ENCODE data around the gene TRIM47. TPM values are rescaled to one million over a fixed set of nuclear protein-coding genes. Genes with fewer than 3 reads are reported as not detected.

The TRIM47 gene
- total and polyA plus RNA-seq, 2 of the 13 experiments (the other 11 are each of a cell fraction or from before 2014, with no cell fraction given): 33.5 to 82.0 TPM

DNA sequence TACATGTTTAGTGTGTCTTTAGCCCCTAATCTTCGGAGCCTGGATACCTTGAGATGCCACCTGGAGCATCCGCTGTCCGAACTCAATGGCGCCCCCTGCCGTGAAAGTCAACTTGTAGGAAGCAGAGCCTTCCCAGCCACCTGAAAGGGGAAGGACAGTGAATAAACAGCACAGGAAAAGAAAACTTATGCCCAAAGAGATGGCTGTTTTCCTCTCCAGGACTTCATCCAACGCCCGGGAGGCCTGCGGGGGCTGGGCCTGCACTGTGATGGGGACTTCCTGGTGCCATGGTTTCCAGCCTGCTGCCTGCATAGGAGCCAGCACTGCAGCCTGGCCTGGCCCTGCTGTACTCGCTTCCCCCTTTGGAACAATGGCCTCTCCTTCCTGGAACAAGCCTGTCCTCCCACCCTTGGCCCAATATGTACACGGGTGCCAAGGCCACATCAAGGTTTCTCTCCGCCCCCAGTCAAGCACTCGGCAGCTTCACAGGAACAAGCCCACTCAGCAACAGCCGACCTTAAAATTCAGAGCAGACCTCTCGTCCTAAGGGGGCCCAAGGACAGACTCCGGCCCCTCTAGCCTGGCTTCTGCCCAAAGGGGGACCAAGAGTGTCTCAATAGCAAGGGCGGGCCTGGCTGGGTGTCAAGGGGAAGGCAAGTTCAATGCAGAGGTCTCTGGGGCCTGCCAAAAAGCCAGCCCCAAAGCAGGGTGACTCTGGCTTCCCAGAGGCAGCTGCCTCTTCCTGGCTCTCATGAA, 29.7 kb downstream of the TRIM47 start (continued):
- TF ChIP-seq U2AF1 (optimal IDR thresholded peaks at IDR 0.05; ENCODE audit: low read depth, low read length) (no peak), TEAD3 (CRISPR knock-in tag; optimal IDR thresholded peaks at IDR 0.05; ENCODE audit: borderline replicate concordance) (peak; percentile 51), KDM2A (CRISPR knock-in tag; IDR thresholded peaks at IDR 0.05; ENCODE audit: borderline replicate concordance, low read depth) (peak; percentile 23; the same call in 1 of the 2 replicates), FOXA1 (IDR thresholded peaks at IDR 0.05) (no peak), FOXA1 (CRISPR knock-in tag; IDR thresholded peaks at IDR 0.05) (peak; percentile 80), ZNF256 (CRISPR knock-in tag; conservative IDR thresholded peaks at IDR 0.05) (no peak), PITX1 (CRISPR knock-in tag; IDR thresholded peaks at IDR 0.05) (0 out of 2 replicates have a peak, but pooled peaks have one; percentile 42), RARA (CRISPR knock-in tag; IDR thresholded peaks at IDR 0.05) (peak; percentile 32; the same call in 1 of the 2 replicates), ZNF83 (CRISPR knock-in tag; IDR thresholded peaks at IDR 0.05; ENCODE audit: borderline replicate concordance) (no peak), ZNF501 (CRISPR knock-in tag; IDR thresholded peaks at IDR 0.05) (peak; percentile 50; the same call in 1 of the 2 replicates), ZNF543 (CRISPR knock-in tag; IDR thresholded peaks at IDR 0.05) (peak; percentile 68; the same call in 1 of the 2 replicates), ZBTB7A (CRISPR knock-in tag; IDR thresholded peaks at IDR 0.05) (peak; percentile 17; the same call in 1 of the 2 replicates), ZNF615 (CRISPR knock-in tag; IDR thresholded peaks at IDR 0.05; ENCODE audit: borderline replicate concordance) (0 out of 2 replicates have a peak, but pooled peaks have one; percentile 57), ZC3H13 (CRISPR knock-in tag; IDR thresholded peaks at IDR 0.05) (0 out of 2 replicates have a peak, but pooled peaks have one; percentile 37)
- TF ChIP-seq, protein P1, sequence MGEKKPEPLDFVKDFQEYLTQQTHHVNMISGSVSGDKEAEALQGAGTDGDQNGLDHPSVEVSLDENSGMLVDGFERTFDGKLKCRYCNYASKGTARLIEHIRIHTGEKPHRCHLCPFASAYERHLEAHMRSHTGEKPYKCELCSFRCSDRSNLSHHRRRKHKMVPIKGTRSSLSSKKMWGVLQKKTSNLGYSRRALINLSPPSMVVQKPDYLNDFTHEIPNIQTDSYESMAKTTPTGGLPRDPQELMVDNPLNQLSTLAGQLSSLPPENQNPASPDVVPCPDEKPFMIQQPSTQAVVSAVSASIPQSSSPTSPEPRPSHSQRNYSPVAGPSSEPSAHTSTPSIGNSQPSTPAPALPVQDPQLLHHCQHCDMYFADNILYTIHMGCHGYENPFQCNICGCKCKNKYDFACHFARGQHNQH (CRISPR knock-in tag; IDR thresholded peaks at IDR 0.05): peak; percentile 37; the same call in 1 of the 2 replicates
- TF ChIP-seq, protein P2, sequence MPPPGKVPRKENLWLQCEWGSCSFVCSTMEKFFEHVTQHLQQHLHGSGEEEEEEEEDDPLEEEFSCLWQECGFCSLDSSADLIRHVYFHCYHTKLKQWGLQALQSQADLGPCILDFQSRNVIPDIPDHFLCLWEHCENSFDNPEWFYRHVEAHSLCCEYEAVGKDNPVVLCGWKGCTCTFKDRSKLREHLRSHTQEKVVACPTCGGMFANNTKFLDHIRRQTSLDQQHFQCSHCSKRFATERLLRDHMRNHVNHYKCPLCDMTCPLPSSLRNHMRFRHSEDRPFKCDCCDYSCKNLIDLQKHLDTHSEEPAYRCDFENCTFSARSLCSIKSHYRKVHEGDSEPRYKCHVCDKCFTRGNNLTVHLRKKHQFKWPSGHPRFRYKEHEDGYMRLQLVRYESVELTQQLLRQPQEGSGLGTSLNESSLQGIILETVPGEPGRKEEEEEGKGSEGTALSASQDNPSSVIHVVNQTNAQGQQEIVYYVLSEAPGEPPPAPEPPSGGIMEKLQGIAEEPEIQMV (CRISPR knock-in tag; IDR thresholded peaks at IDR 0.05; ENCODE audit: low read depth): peak; percentile 76; the same call in 1 of the 2 replicates
- TF ChIP-seq, protein P3, sequence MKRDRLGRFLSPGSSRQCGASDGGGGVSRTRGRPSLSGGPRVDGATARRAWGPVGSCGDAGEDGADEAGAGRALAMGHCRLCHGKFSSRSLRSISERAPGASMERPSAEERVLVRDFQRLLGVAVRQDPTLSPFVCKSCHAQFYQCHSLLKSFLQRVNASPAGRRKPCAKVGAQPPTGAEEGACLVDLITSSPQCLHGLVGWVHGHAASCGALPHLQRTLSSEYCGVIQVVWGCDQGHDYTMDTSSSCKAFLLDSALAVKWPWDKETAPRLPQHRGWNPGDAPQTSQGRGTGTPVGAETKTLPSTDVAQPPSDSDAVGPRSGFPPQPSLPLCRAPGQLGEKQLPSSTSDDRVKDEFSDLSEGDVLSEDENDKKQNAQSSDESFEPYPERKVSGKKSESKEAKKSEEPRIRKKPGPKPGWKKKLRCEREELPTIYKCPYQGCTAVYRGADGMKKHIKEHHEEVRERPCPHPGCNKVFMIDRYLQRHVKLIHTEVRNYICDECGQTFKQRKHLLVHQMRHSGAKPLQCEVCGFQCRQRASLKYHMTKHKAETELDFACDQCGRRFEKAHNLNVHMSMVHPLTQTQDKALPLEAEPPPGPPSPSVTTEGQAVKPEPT (CRISPR knock-in tag; IDR thresholded peaks at IDR 0.05; ENCODE audit: low read depth): peak; percentile 74; the same call in 1 of the 2 replicates
- TF ChIP-seq, protein P4, sequence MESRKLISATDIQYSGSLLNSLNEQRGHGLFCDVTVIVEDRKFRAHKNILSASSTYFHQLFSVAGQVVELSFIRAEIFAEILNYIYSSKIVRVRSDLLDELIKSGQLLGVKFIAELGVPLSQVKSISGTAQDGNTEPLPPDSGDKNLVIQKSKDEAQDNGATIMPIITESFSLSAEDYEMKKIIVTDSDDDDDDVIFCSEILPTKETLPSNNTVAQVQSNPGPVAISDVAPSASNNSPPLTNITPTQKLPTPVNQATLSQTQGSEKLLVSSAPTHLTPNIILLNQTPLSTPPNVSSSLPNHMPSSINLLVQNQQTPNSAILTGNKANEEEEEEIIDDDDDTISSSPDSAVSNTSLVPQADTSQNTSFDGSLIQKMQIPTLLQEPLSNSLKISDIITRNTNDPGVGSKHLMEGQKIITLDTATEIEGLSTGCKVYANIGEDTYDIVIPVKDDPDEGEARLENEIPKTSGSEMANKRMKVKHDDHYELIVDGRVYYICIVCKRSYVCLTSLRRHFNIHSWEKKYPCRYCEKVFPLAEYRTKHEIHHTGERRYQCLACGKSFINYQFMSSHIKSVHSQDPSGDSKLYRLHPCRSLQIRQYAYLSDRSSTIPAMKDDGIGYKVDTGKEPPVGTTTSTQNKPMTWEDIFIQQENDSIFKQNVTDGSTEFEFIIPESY (CRISPR knock-in tag; IDR thresholded peaks at IDR 0.05): peak; percentile 75

Data from HepG2 (cell line).